H9 (cell line): ENCODE results near the gene ADAMTSL4. TPM values are rescaled to one million over a fixed set of nuclear protein-coding genes. Genes with fewer than 3 reads are reported as not detected.
A peak's percentile ranks its signal among the peaks of the same experiment; 100 is the strongest.

ENCODE experiments used
- DNase-seq: peaks from one replicate; pipeline ENCODE4 v3.0.0-alpha.2; 2017
- H2AFZ ChIP-seq: one replicate; pipeline ENCODE4 v1.6.1; 2013; ENCODE audit warnings: mild to moderate bottlenecking, low read length, control low read depth, moderate library complexity
- H2AK5ac ChIP-seq: 2 replicates; pipeline ENCODE4 v1.6.1; 2013; ENCODE audit warnings: low read length, control low read depth, mixed read lengths; ENCODE audit not compliant: insufficient read length
- H2BK120ac ChIP-seq: one replicate; pipeline ENCODE4 v1.6.1; 2013; ENCODE audit warnings: low read depth, mild to moderate bottlenecking, low read length, control low read depth, inconsistent platforms; ENCODE audit not compliant: poor library complexity, severe bottlenecking
- H2BK12ac ChIP-seq: 2 replicates; pipeline ENCODE4 v1.6.1; 2013; ENCODE audit warnings: low read length, control low read depth, mixed read lengths, low read depth; ENCODE audit not compliant: insufficient read length
- H2BK15ac ChIP-seq: 2 replicates; pipeline ENCODE4 v1.6.1; 2013; ENCODE audit warnings: low read depth, low read length, control low read depth
- H2BK20ac ChIP-seq: one replicate; pipeline ENCODE4 v1.6.1; 2013; ENCODE audit warnings: low read depth, mild to moderate bottlenecking, low read length, control low read depth, inconsistent platforms; ENCODE audit not compliant: poor library complexity, severe bottlenecking
- H2BK5ac ChIP-seq: 2 replicates; pipeline ENCODE4 v1.6.1; 2013; ENCODE audit warnings: low read length, control low read depth, mixed read lengths; ENCODE audit not compliant: insufficient read length
- H3K14ac ChIP-seq: 2 replicates; pipeline ENCODE4 v1.6.1; 2013; ENCODE audit warnings: low read length, control low read depth; ENCODE audit not compliant: insufficient read depth
- H3K18ac ChIP-seq: 2 replicates; pipeline ENCODE4 v1.6.1; 2013; ENCODE audit warnings: low read depth, mild to moderate bottlenecking, mixed read lengths, low read length, control low read depth; ENCODE audit not compliant: insufficient read length
- H3K23ac ChIP-seq: 2 replicates; pipeline ENCODE4 v1.6.1; 2013; ENCODE audit warnings: low read length, control low read depth, mixed read lengths, low read depth; ENCODE audit not compliant: insufficient read length
- H3K23me2 ChIP-seq: 2 replicates; pipeline ENCODE4 v1.6.1; 2013; ENCODE audit warnings: low read depth, mild to moderate bottlenecking, mixed read lengths, low read length, control low read depth; ENCODE audit not compliant: insufficient read length, poor library complexity, severe bottlenecking
- H3K27ac ChIP-seq: 2 replicates; pipeline ENCODE4 v1.5.1; 2013; ENCODE audit warnings: low read length, control low read depth, mixed read lengths, low read depth; ENCODE audit not compliant: insufficient read length
- H3K27me3 ChIP-seq: 2 replicates; pipeline ENCODE4 v1.6.1; 2013; ENCODE audit warnings: low read length, control low read depth, inconsistent platforms; ENCODE audit not compliant: insufficient read depth
- H3K4ac ChIP-seq: 2 replicates; pipeline ENCODE4 v1.6.1; 2013; ENCODE audit warnings: low read depth, mild to moderate bottlenecking, control low read depth, inconsistent platforms, low read length, moderate library complexity
- H3K4me1 ChIP-seq: 2 replicates; pipeline ENCODE4 v1.6.1; 2013; ENCODE audit warnings: low read length, control low read depth, inconsistent platforms; ENCODE audit not compliant: insufficient read depth
- H3K4me2 ChIP-seq: 2 replicates; pipeline ENCODE4 v1.6.1; 2013; ENCODE audit warnings: low read length, control low read depth, mixed read lengths; ENCODE audit not compliant: insufficient read length, insufficient read depth
- H3K56ac ChIP-seq: 2 replicates; pipeline ENCODE4 v1.6.1; 2013; ENCODE audit warnings: low read depth, mild to moderate bottlenecking, mixed read lengths, low read length, control low read depth; ENCODE audit not compliant: insufficient read length
- H3K79me1 ChIP-seq: 2 replicates; pipeline ENCODE4 v1.6.1; 2013; ENCODE audit warnings: low read depth, mild to moderate bottlenecking, moderate library complexity, low read length, control low read depth, inconsistent platforms; ENCODE audit not compliant: insufficient read depth, poor library complexity, severe bottlenecking
- H3K79me2 ChIP-seq: 2 replicates; pipeline ENCODE4 v1.6.1; 2013; ENCODE audit warnings: low read length, control low read depth, inconsistent platforms; ENCODE audit not compliant: insufficient read depth
- H3K9ac ChIP-seq: 2 replicates; pipeline ENCODE4 v1.6.1; 2013; ENCODE audit warnings: low read length, control low read depth, mixed read lengths; ENCODE audit not compliant: insufficient read length; ENCODE audit errors: extremely low read depth
- H3K9me3 ChIP-seq: one replicate; pipeline ENCODE4 v1.6.1; 2013; ENCODE audit warnings: low read depth, low read length, inconsistent platforms; ENCODE audit not compliant: control insufficient read depth
- H3T11ph ChIP-seq: one replicate; pipeline ENCODE4 v1.6.1; 2013; ENCODE audit warnings: mild to moderate bottlenecking, low read length, control low read depth, inconsistent platforms
- H4K20me1 ChIP-seq: one replicate; pipeline ENCODE4 v1.6.1; 2013; ENCODE audit not compliant: control insufficient read depth, insufficient read length, insufficient read depth
- H4K5ac ChIP-seq: 2 replicates; pipeline ENCODE4 v1.6.1; 2013; ENCODE audit warnings: low read depth, mild to moderate bottlenecking, mixed read lengths, low read length, control low read depth; ENCODE audit not compliant: insufficient read length
- H4K8ac ChIP-seq: replicated peaks from 2 replicates; pipeline ENCODE4 v1.6.1; 2013; ENCODE audit warnings: low read length, control low read depth, mixed read lengths, low read depth; ENCODE audit not compliant: insufficient read length
- H4K91ac ChIP-seq: 2 replicates; pipeline ENCODE4 v1.6.1; 2013; ENCODE audit warnings: low read depth, mild to moderate bottlenecking, moderate library complexity, mixed read lengths, low read length, control low read depth; ENCODE audit not compliant: insufficient read length
- H3K27ac Mint-ChIP-seq, 3 experiments: 2 replicates in 2 of 3; 3 replicates in 1 of 3; pipeline ENCODE4 v1.8.0; 2020 to 2021; ENCODE audit warnings: mixed read lengths in 3 of 3, mild to moderate bottlenecking in 1 of 3, moderate library complexity in 1 of 3
- H3K27me3 Mint-ChIP-seq: 2 replicates; pipeline ENCODE4 v1.8.0; 2021; ENCODE audit warnings: low read depth, mild to moderate bottlenecking, moderate library complexity, mixed read lengths
- H3K36me3 Mint-ChIP-seq, 3 experiments: 2 replicates in 2 of 3; 3 replicates in 1 of 3; pipeline ENCODE4 v1.8.0; 2020 to 2021; ENCODE audit warnings: low read depth in 3 of 3, mixed read lengths in 3 of 3; ENCODE audit not compliant: insufficient read depth in 1 of 3
- H3K4me1 Mint-ChIP-seq, 2 experiments: 2 replicates each; pipeline ENCODE4 v1.8.0; 2020; ENCODE audit warnings: mixed read lengths in 2 of 2
- H3K4me3 Mint-ChIP-seq, 2 experiments: 2 replicates in 1 of 2; 3 replicates in 1 of 2; pipeline ENCODE4 v1.8.0; 2020 to 2021; ENCODE audit warnings: mild to moderate bottlenecking in 2 of 2, mixed read lengths in 2 of 2, moderate library complexity in 1 of 2
- H3K9me3 Mint-ChIP-seq, 2 experiments: 2 replicates in 1 of 2; 3 replicates in 1 of 2; pipeline ENCODE4 v1.8.0; 2020; ENCODE audit warnings: mild to moderate bottlenecking in 2 of 2, mixed read lengths in 2 of 2, moderate library complexity in 1 of 2
- CTCF ChIP-seq: fragments of 200-600 bp; sonication (generic); conservative IDR thresholded peaks from 3 replicates; pipeline ENCODE4 v1.8.0; 2021; ENCODE audit warnings: antibody characterized with exemption, mild to moderate bottlenecking
- WGBS: extraction: QIAGEN DNeasy Blood & Tissue Kit; methylation state at CpG from one replicate; pipeline ENCODE4 v1.1.7; 2013; ENCODE audit warnings: missing lambda C conversion rate, low lambda C conversion rate, mixed read lengths; ENCODE audit not compliant: insufficient read length; ENCODE audit errors: extremely low coverage; 5-methylcytosine and 5-hydroxymethylcytosine counted together
- total RNA-seq: library from RNA; stranded (reverse); gene quantifications from 2 replicates; pipeline ENCODE4 v1.2.1, GENCODE V29; 2021

The ADAMTSL4 gene
- total RNA-seq, 1 experiment from 2014 or later = 6.1 TPM

- no peak overlapping the region for H2BK12ac ChIP-seq
- H3K27me3 ChIP-seq = no peaks in the 10 kb centered on the region; the same call in 1 of the 2 replicates
- no peak overlapping the region for H4K5ac ChIP-seq
- no peaks in the 10 kb centered on the region for H3K9me3 Mint-ChIP-seq
- H4K20me1 ChIP-seq = no peaks in the 10 kb centered on the region
- H3K4me3 Mint-ChIP-seq = no peak overlapping the region
- no peak overlapping the region for H2AK5ac ChIP-seq
- peak overlapping the region in 1 of 3 experiments; percentile 48; a peak in 1 of 7 replicates for H3K27ac Mint-ChIP-seq
- H3K27me3 Mint-ChIP-seq = peaks cover 22% of the 10 kb centered on the region
- no peak overlapping the region for H2BK5ac ChIP-seq
- H3K79me1 ChIP-seq = no peaks in the 10 kb centered on the region
- no peak overlapping the region for H3K4ac ChIP-seq
- H3K56ac ChIP-seq = no peak overlapping the region
- no peak overlapping the region for H2BK20ac ChIP-seq
- H3K36me3 Mint-ChIP-seq = peaks cover 3 to 5% (median 5%) of the 10 kb centered on the region in 3 experiments; a peak in 6 of 7 replicates
- H3K14ac ChIP-seq = no peak overlapping the region
- H3K9ac ChIP-seq = no peak overlapping the region
- H3K79me2 ChIP-seq = no peaks in the 10 kb centered on the region
- no peak overlapping the region for H4K8ac ChIP-seq
- no peak overlapping the region for H2AFZ ChIP-seq
- no peak overlapping the region for H3T11ph ChIP-seq
- H3K4me1 ChIP-seq = peaks cover 3% of the 10 kb centered on the region; the same call in 1 of the 2 replicates
- H3K27ac ChIP-seq = no peak overlapping the region
- H3K4me1 Mint-ChIP-seq = peaks cover 16 to 42% of the 10 kb centered on the region in 2 experiments
- no peak for TF ChIP-seq CTCF
- peaks cover 4% of the 10 kb centered on the region for H3K23me2 ChIP-seq
- no peak overlapping the region for H3K23ac ChIP-seq
- H3K4me2 ChIP-seq = no peak overlapping the region
- no peak overlapping the region for H4K91ac ChIP-seq
- peak; percentile 25 for DNase-seq
- no CpG with 5 or more reads among the region's 8 CpGs for WGBS
- H2BK15ac ChIP-seq = no peak overlapping the region
- H3K9me3 ChIP-seq = no peaks in the 10 kb centered on the region
- no peak overlapping the region for H3K18ac ChIP-seq
- H2BK120ac ChIP-seq = no peak overlapping the region
Observed at GRCh38 chr1:150554086-150554452, 4.9 kb downstream of the ADAMTSL4 start.
